ENCODE data around the gene RXRG. TPM values are rescaled to one million over a fixed set of nuclear protein-coding genes. Genes with fewer than 3 reads are reported as not detected.

The RXRG gene
- polyA plus RNA-seq, 1 donor (not counting 4 experiments of a cell fraction or from before 2014, with no cell fraction given), result not detected

GRCh38 chr1:165484532-165484931 lies 39.6 kb upstream of the RXRG start:
- no peak overlapping the region for H3K4me2 ChIP-seq (ENCODE audit: control insufficient read depth, extremely low read depth, insufficient read depth, low read depth, low read length)
- no peak for FAIRE-seq
- H3K36me3 ChIP-seq (ENCODE audit: control insufficient read depth in 2 of 2, extremely low read depth in 1 of 2, insufficient read depth in 2 of 2, low read length in 2 of 2), result no peaks in the 10 kb centered on the region
- TF ChIP-seq EZH2 (IDR thresholded peaks at IDR 0.05; ENCODE audit: low read length) (no peak), CTCF (optimal IDR thresholded peaks at IDR 0.05 in 1 of 3, IDR thresholded peaks at IDR 0.05 in 1 of 3, conservative IDR thresholded peaks at IDR 0.05 in 1 of 3; ENCODE audit: extremely low read depth in 1 of 3, insufficient read depth in 2 of 3, low read length in 3 of 3) (no peak)
- H3K9me1 ChIP-seq (ENCODE audit: control insufficient read depth, extremely low read depth, insufficient read depth, low read length), result no peaks in the 10 kb centered on the region
- no peak overlapping the region for H2AFZ ChIP-seq (ENCODE audit: control insufficient read depth, low read length)
- no peak overlapping the region for H3K27ac ChIP-seq (ENCODE audit: control insufficient read depth, insufficient read depth, low read length)
- no peak overlapping the region for H3K9ac ChIP-seq (ENCODE audit: control insufficient read depth, extremely low read depth, insufficient read depth, low read length)
- no peaks in the 10 kb centered on the region for H3K79me2 ChIP-seq (ENCODE audit: control insufficient read depth, insufficient read depth, low read length)
- no peaks in the 10 kb centered on the region for H3K9me3 ChIP-seq (ENCODE audit: control insufficient read depth, low read depth, low read length)
- H3K4me3 ChIP-seq (ENCODE audit: control insufficient read depth in 2 of 3, extremely low read depth in 1 of 3, insufficient read depth in 2 of 3, low read depth in 1 of 3, low read length in 3 of 3), result no peak overlapping the region
- peaks cover 62% of the 10 kb centered on the region for H3K27me3 ChIP-seq (ENCODE audit: control insufficient read depth, extremely low read depth, insufficient read depth, low read length)
- dilution Hi-C loops (cut with MboI; ENCODE audit: extremely low pct_ligation_motif_present, low sequenced_read_pairs), result no loop called here
- H4K20me1 ChIP-seq (ENCODE audit: control insufficient read depth, extremely low read depth, insufficient read depth, low read length), result peaks cover 2% of the 10 kb centered on the region
- peaks cover 4% of the 10 kb centered on the region for H3K4me1 ChIP-seq (ENCODE audit: control insufficient read depth, extremely low read depth, insufficient read depth, low read length)
- DNase-seq (ENCODE audit: low read depth, low spot score), result no peak

GRCh38 chr1:165483412-165483811 lies 38.5 kb upstream of the RXRG start:
- TF ChIP-seq CTCF (optimal IDR thresholded peaks at IDR 0.05 in 1 of 3, IDR thresholded peaks at IDR 0.05 in 1 of 3, conservative IDR thresholded peaks at IDR 0.05 in 1 of 3; ENCODE audit: extremely low read depth in 1 of 3, insufficient read depth in 2 of 3, low read length in 3 of 3), result no peak
- no peak for TF ChIP-seq EZH2 (IDR thresholded peaks at IDR 0.05; ENCODE audit: low read length)
- no peak overlapping the region for H3K4me2 ChIP-seq (ENCODE audit: control insufficient read depth, extremely low read depth, insufficient read depth, low read depth, low read length)
- H3K9ac ChIP-seq (ENCODE audit: control insufficient read depth, extremely low read depth, insufficient read depth, low read length), result no peak overlapping the region
- no peak overlapping the region for H2AFZ ChIP-seq (ENCODE audit: control insufficient read depth, low read length)
- no peaks in the 10 kb centered on the region for H3K79me2 ChIP-seq (ENCODE audit: control insufficient read depth, insufficient read depth, low read length)
- H3K27ac ChIP-seq (ENCODE audit: control insufficient read depth, insufficient read depth, low read length), result no peak overlapping the region
- peaks cover 66% of the 10 kb centered on the region for H3K27me3 ChIP-seq (ENCODE audit: control insufficient read depth, extremely low read depth, insufficient read depth, low read length)
- H3K9me3 ChIP-seq (ENCODE audit: control insufficient read depth, low read depth, low read length), result no peaks in the 10 kb centered on the region
- no peak overlapping the region for H3K4me3 ChIP-seq (ENCODE audit: control insufficient read depth in 2 of 3, extremely low read depth in 1 of 3, insufficient read depth in 2 of 3, low read depth in 1 of 3, low read length in 3 of 3)
- DNase-seq (ENCODE audit: low read depth, low spot score) (no peak), FAIRE-seq (no peak)
- H3K4me1 ChIP-seq (ENCODE audit: control insufficient read depth, extremely low read depth, insufficient read depth, low read length), result peaks cover 4% of the 10 kb centered on the region
- no peaks in the 10 kb centered on the region for H3K9me1 ChIP-seq (ENCODE audit: control insufficient read depth, extremely low read depth, insufficient read depth, low read length)
- H4K20me1 ChIP-seq (ENCODE audit: control insufficient read depth, extremely low read depth, insufficient read depth, low read length), result peaks cover 2% of the 10 kb centered on the region
- dilution Hi-C loops (cut with MboI; ENCODE audit: extremely low pct_ligation_motif_present, low sequenced_read_pairs), result no loop called here
- H3K36me3 ChIP-seq (ENCODE audit: control insufficient read depth in 2 of 2, extremely low read depth in 1 of 2, insufficient read depth in 2 of 2, low read length in 2 of 2), result no peaks in the 10 kb centered on the region
